Urinary bladder (tissue), 4 donors: ENCODE measurements around the gene TLCD4. TPM values are rescaled to one million over a fixed set of nuclear protein-coding genes. Genes with fewer than 3 reads are reported as not detected.
"Not testable (repeated sequence)": the region's sequence is repeated elsewhere in the genome, so short reads cannot be mapped to it uniquely, and the experiment has no call there.

ENCODE experiments used
- DNase-seq: peaks from one replicate; pipeline ENCODE4 v3.0.0-alpha.2; 2015; ENCODE audit errors: extremely low spot score
- H3K27ac ChIP-seq: one replicate; pipeline ENCODE4 v1.5.1; 2013; ENCODE audit warnings: low read depth, mild to moderate bottlenecking, moderate library complexity
- H3K36me3 ChIP-seq: one replicate; pipeline ENCODE4 v1.6.1; 2013; ENCODE audit warnings: mild to moderate bottlenecking, moderate library complexity; ENCODE audit not compliant: insufficient read depth
- H3K4me1 ChIP-seq: one replicate; pipeline ENCODE4 v1.6.1; 2013; ENCODE audit warnings: mild to moderate bottlenecking, moderate library complexity; ENCODE audit not compliant: insufficient read depth
- H3K4me3 ChIP-seq: one replicate; pipeline ENCODE4 v1.5.1; 2013; ENCODE audit warnings: low read depth, low read length
- WGBS: extraction: QIAGEN DNeasy Blood & Tissue Kit; methylation state at CpG from one replicate; pipeline ENCODE4 v1.1.7; 2013; 5-methylcytosine and 5-hydroxymethylcytosine counted together
- polyA plus RNA-seq: library from polyadenylated mRNA; stranded (reverse); fragments of 200-250 nt; gene quantifications from one replicate; pipeline ENCODE4 v1.2.3, GENCODE V29; 2013
- total RNA-seq: library from RNA; depleted of rRNA; stranded (reverse); fragments of >200 nt; gene quantifications from one replicate; pipeline ENCODE4 v1.2.3, GENCODE V29; 2014
- donor health status: healthy with polysubstance abuse.
- donor health status: healthy.

Gene TLCD4
- total and polyA plus RNA-seq, 2 donors, result 7.1 to 28.1 TPM

DNA sequence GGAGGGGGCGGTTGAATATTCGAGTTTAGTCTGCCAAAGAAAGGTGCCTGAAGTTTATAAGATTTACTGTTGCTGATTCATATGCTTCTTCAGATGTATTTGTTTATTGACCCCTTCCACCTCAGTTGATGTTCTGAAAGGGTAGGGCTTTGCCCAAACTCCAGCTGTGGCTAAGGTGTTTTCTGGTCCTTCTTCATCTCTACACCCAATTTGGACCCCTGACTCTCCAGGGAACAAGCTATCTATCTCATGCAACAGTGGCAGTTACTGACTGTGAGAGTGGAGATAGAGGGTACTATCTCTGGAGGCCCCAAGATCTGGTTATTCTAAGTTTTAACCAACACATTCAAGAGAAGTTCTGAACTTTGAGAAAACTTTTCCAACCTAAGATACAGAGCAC is 31.8 kb upstream of the TLCD4 start:
- WGBS, result 62% methylated on average over 2 of the region's 2 CpGs
- H3K4me3 ChIP-seq, result no peak overlapping the region
- no peak overlapping the region for H3K27ac ChIP-seq
- no peaks in the 10 kb centered on the region for H3K4me1 ChIP-seq
- no peak for DNase-seq
- H3K36me3 ChIP-seq, result no peaks in the 10 kb centered on the region

DNA sequence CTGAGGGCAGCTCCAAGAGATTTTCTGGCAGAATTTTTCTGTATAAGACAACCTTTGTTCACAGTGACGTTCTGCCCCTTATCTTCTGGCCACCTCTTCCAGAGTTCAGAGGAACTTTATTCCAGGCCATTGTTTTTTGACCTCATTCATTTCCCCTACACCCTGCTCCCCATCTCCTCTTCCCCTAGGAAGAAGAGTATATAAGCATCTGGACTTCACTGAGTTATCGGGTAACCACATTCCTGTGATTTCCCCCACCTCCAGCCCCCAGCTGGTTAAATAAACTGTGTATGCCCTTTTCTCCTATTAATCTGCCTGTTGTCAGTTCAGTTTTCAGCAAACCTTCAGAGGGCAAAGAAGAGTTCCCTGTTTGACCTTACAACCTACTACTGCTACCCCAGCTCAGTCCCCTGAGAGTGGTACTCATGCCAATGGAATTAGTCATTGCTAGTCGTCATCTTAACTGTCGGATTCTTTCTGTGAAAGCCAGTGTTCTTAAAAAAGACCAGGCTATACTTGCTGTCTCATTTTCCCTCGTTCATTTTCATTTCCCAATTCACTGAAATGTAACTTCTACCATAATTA is 30.1 kb upstream of the TLCD4 start:
- WGBS, result 18% methylated on average over 5 of the region's 5 CpGs
- no peak for DNase-seq
- no peaks in the 10 kb centered on the region for H3K36me3 ChIP-seq
- no peak overlapping the region for H3K27ac ChIP-seq
- no peak overlapping the region for H3K4me3 ChIP-seq
- H3K4me1 ChIP-seq, result no peaks in the 10 kb centered on the region

DNA sequence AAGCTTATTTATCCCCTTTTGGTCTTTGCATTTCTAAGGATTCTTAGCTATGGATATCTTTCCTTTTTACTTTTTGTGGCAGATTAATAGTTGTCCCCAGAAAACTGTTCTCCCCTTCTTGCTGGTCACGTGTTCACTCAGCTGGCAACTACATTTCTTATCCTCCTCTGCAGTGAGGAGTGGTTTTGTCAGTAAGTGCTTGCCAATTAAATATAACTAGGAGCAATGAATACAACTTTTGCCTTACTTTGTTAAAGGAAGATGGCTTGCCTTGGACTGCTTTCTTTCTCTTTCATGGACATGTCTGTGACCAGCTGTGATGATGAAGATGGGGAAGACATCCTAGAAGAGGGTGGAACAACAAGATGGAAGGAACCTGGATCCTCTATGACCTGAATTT is 28.9 kb upstream of the TLCD4 start:
- no peak for DNase-seq
- 78% methylated on average over 1 of the region's 1 CpG for WGBS
- Histone ChIP-seq H3K4me3 (no peak overlapping the region), H3K27ac (no peak overlapping the region), H3K4me1 (no peaks in the 10 kb centered on the region), H3K36me3 (no peaks in the 10 kb centered on the region)

DNA sequence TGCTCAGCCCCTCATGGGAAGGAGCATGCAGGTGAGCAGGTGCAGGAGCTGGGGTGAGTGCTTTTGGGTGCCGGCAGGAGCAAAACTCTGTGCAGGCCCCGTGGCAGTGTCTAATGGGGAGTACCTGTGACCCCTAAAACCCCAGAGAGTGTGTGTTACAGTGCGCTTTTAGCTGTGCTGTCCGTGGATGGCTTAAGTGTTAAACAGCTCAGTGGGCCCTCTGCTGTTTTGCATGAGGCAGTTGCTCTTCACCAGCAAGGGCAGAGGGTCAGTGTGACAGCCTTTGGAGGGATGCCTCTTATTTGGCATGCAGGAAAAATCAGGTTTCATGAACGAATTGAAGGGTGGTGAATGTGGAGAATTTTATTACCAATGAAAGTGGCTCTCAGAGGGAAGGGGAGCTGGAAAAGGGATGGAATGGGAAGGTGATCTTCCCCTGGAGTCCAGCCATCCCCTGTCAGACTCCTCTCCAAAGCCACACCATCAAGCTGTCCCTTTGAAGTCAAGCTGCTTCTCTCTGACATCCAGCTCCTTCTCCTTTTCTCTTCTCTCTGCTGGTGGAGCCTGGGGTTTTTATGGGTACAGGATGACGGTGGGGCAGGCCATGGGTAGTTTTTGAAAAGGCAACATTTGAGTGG is 27.4 kb upstream of the TLCD4 start:
- no peak overlapping the region for H3K27ac ChIP-seq
- 90% methylated on average over 6 of the region's 6 CpGs for WGBS
- H3K36me3 ChIP-seq, result no peaks in the 10 kb centered on the region
- H3K4me3 ChIP-seq, result no peak overlapping the region
- DNase-seq, result no peak
- H3K4me1 ChIP-seq, result no peaks in the 10 kb centered on the region

DNA sequence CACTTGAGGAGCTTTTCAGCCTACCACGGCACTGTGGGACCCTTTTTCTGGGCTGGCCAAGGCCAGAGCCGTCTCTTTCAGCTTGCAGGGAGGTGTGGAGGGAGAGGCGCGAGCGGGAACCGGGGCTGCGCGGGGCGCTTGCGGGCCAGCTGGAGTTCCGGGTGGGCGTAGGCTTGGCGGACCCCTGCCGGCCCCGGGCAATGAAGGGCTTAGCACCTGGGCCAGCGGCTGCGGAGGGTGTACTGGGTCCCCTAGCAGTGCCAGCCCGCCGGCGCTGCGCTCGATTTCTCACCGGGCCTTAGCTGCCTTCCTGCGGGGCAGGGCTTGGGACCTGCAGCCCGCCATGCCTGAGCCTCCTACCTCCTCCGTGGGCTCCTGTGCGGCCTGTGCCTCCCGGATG is 25.9 kb upstream of the TLCD4 start:
- H3K36me3 ChIP-seq, H3K4me1 ChIP-seq, DNase-seq, H3K27ac ChIP-seq, H3K4me3 ChIP-seq: not testable (repeated sequence)
- WGBS, result 68% methylated on average over 28 of the region's 28 CpGs

DNA sequence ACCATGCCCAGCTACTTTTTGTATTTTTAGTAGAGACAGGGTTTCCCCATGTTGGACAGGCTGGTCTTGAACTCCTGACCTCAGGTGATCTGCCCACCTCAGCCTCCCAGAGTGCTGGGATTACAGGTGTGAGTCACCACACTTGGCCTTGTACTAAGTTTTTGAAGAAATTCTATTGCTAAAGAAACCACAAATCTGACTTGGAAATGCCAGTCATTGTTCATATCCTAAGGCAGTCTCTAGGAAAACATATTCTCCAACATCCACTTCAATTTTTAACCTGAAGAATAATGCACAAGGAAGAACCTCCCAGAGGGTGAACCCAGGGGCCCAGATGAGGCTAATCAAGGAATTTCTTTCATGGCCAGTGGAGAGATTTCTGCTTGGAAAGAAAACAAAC is 24.3 kb upstream of the TLCD4 start:
- not testable (repeated sequence) for H3K4me3 ChIP-seq

DNA sequence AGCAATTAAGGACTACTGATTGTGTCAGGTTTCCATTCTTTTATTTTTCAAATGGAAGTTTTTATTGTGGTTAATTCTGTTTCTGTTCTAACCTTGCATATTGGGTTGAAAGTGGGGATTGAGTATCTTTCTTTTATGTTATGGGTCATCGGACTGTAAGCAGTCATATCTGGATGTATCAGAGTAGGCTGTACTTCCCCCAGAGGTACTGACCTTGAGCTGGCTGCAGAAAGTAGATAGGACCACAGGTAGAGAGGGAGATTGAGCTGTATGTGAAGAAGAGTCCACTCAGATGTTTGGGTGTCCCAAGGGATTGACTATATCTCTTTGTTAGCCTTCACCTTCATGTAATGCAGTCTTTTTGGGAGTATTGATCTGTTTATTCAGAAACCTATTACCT is 23.9 kb upstream of the TLCD4 start:
- WGBS, result 88% methylated on average over 1 of the region's 1 CpG
- no peaks in the 10 kb centered on the region for H3K4me1 ChIP-seq
- H3K27ac ChIP-seq, result no peak overlapping the region
- no peaks in the 10 kb centered on the region for H3K36me3 ChIP-seq
- no peak for DNase-seq
- H3K4me3 ChIP-seq, result no peak overlapping the region

More for the DNA sequence above, 24.3 kb upstream of the TLCD4 start:
- not testable (repeated sequence) for H3K36me3 ChIP-seq, H3K27ac ChIP-seq, DNase-seq, H3K4me1 ChIP-seq

DNA sequence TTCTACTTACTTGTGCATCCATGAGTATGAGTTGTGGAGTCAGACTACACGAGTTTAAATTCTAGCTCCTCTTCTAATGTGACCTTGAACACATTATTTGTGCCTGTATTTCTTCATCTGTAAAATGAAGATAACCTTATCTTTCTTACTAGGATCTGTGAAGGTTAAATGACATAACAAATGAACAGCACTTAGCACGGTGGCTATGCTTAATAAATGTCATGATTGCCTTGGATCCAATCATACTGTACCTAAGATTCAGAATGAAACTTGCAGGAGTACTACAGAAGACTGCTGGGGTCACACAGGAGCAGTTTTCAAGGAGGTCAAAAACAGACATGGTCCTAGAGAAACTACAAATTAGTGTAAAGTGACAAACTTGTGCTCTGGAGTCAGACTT is 22.2 kb upstream of the TLCD4 start:
- no peak for DNase-seq
- Histone ChIP-seq H3K27ac (no peak overlapping the region), H3K4me1 (no peaks in the 10 kb centered on the region), H3K36me3 (no peaks in the 10 kb centered on the region), H3K4me3 (no peak overlapping the region)
- 53% methylated on average over 2 of the region's 2 CpGs for WGBS

DNA sequence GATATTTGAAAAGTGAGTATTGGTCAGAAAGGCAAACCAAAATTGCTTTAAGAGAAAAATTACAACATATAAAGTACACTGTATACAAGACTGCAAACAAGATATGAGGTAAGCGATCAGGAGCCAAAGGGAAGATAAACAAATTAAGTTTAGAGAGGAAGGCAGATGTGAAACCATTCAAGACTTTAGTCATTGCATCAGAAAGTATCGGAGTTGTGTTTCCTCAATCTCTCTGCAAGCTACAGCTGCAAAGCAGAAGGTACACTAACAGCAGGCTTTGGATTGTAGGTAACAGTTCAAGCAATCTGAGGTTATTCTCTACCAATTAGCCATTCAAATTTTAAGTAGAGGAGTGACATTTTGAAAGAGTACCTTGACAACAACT is 21.3 kb upstream of the TLCD4 start:
- Histone ChIP-seq H3K4me1 (no peaks in the 10 kb centered on the region), H3K4me3 (no peak overlapping the region), H3K36me3 (no peaks in the 10 kb centered on the region), H3K27ac (no peak overlapping the region)
- no peak for DNase-seq
- WGBS, result 60% methylated on average over 2 of the region's 2 CpGs

DNA sequence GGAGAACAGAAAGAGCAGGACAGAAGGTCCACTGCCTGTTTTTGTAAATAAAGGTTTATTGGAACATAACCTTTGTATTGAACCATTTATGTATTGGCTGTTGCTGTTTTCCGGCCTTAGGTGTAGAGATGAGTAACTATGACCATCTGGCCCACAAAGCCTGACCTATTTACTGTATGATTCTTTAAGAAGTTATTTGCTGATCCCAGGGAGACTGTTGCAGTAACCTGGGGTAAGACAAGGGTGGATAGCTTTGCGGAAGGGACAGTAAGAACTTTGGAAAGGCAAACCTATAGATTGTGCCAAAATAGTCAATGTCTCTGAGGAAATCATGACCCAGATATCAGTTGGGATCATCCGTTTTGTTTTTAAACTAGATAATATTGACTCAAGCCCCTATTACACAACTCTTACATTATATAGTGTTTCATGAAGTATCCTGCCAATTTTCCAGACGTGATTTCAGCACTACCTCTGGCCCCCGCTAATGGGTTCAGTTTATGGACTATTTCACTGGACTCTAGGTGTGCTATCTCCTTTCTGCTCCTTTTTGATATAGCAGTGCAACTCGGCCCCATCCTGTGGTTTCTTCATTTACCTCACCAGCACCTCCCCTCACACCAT is 20.8 kb upstream of the TLCD4 start:
- no peak overlapping the region for H3K27ac ChIP-seq
- no peak overlapping the region for H3K4me3 ChIP-seq
- 79% methylated on average over 6 of the region's 6 CpGs for WGBS
- DNase-seq, result no peak
- no peaks in the 10 kb centered on the region for H3K36me3 ChIP-seq
- H3K4me1 ChIP-seq, result no peaks in the 10 kb centered on the region

DNA sequence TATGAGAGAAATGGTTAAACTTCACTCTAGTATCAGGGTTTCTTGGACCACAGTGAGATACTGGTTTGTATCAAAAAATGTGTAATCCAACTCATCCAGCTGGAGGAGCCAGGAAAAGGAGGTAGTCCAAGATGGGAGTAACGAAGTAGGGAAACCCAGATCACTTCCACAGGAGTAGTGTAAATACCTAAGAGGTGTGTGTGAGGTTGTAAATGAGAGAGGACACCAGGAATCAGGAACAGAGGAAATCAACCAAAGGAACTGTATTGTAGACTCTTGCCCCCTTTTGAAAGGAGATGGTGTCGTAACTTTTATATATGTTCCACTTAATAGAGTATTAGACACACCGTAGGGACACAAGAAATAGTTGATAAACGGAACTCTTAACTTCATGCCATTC is 19.7 kb upstream of the TLCD4 start:
- Histone ChIP-seq H3K36me3 (no peaks in the 10 kb centered on the region), H3K27ac (no peak overlapping the region), H3K4me3 (no peak overlapping the region), H3K4me1 (no peaks in the 10 kb centered on the region)
- 87% methylated on average over 4 of the region's 4 CpGs for WGBS
- no peak for DNase-seq

DNA sequence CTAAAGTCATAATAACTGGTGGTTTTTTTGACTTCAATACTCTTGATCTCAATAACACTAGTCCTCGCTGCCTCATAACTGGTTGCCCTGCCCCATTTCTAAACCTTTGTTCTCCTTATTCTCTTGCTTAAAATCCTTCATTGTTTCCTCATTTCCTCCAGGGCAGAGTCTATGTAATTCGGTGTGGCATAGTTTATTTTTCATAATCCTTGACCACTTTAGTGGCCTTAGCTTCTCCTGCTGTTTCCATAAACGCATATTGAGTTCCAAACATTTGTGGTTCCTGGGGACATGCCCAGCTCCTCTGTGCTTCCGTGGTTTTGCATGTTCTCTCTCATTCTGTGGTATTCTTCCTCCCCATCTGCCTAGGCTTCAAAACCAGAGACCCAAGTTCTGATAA is 19.0 kb upstream of the TLCD4 start:
- Histone ChIP-seq H3K4me1 (no peaks in the 10 kb centered on the region), H3K27ac (no peak overlapping the region), H3K36me3 (no peaks in the 10 kb centered on the region), H3K4me3 (no peak overlapping the region)
- WGBS, result 69% methylated on average over 4 of the region's 4 CpGs
- no peak for DNase-seq

DNA sequence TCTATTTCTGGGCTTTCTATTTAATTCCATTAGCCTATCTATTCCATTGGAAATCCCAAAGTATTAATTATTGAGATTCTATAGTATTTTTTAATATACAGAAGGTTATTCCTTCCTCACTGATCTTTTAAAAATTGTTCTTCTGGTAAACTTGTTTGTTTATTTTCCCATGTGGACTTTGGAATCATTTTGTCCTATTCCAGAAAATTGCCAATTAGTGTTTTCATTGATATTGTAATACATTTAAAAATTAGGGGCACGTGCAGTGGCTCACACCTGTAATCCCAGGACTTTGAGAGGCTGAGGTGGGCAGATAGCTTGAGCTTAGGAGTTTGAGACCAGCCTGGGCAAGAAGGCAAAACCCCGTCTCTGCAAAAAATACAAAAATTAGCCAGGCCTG is 8.4 kb upstream of the TLCD4 start:
- Histone ChIP-seq H3K36me3 (no peaks in the 10 kb centered on the region), H3K27ac (no peak overlapping the region), H3K4me3 (no peak overlapping the region), H3K4me1 (no peaks in the 10 kb centered on the region)
- 96% methylated on average over 2 of the region's 2 CpGs for WGBS
- DNase-seq, result no peak

DNA sequence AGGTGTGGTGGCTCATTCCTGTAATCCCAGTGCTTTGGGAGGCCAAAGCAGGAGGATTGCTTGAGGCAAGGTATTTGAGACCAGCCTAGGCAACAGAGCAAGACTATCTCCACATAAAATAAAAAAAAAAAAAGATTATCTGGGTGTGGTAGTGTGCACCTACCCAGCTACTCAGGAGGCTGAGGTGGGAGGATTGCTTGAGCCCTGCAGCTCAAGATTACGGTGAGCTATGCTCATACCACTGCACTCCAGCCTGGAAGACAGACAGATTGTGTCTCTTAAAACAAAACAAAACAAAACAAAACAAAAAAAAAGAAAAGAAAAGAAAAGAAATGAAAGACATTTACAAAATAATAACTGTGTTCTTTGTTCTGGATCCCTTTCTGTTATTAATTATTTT is 6.1 kb upstream of the TLCD4 start:
- Histone ChIP-seq H3K36me3 (no peaks in the 10 kb centered on the region), H3K4me3 (no peak overlapping the region), H3K4me1 (no peaks in the 10 kb centered on the region), H3K27ac (no peak overlapping the region)
- 82% methylated on average over 1 of the region's 1 CpG for WGBS
- DNase-seq, result no peak
